ENCODE data around the gene CRACR2A.

The CRACR2A gene

GRCh38 chr12:3772380-3772779 lies 19.5 kb upstream of the CRACR2A start:
- Histone ChIP-seq H3K36me3 (ENCODE audit: control insufficient read depth, insufficient read depth, low read length) (no peaks in the 10 kb centered on the region), H3K27me3 (replicated peaks; ENCODE audit: control insufficient read depth, insufficient read depth, low read length) (no peaks in the 10 kb centered on the region), H3K4me3 (replicated peaks; ENCODE audit: low read depth, low read length) (no peak overlapping the region)
- TF ChIP-seq CTCF (IDR thresholded peaks at IDR 0.05; ENCODE audit: insufficient read depth, low read length, poor library complexity, severe bottlenecking) = no peak
- no peak for DNase-seq (ENCODE audit: extremely low read depth, insufficient read length)

- Histone ChIP-seq H3K4me3 (replicated peaks; ENCODE audit: low read depth, low read length) (no peak overlapping the region), H3K36me3 (ENCODE audit: control insufficient read depth, insufficient read depth, low read length) (no peaks in the 10 kb centered on the region), H3K27me3 (replicated peaks; ENCODE audit: control insufficient read depth, insufficient read depth, low read length) (no peaks in the 10 kb centered on the region)
- no peak for TF ChIP-seq CTCF (IDR thresholded peaks at IDR 0.05; ENCODE audit: insufficient read depth, low read length, poor library complexity, severe bottlenecking)
- no peak for DNase-seq (ENCODE audit: extremely low read depth, insufficient read length)
These were observed 18.9 kb upstream of the CRACR2A start for GRCh38 chr12:3771853-3772252.

GRCh38 chr12:3770891-3771290 lies 18.0 kb upstream of the CRACR2A start:
- no peak for TF ChIP-seq CTCF (IDR thresholded peaks at IDR 0.05; ENCODE audit: insufficient read depth, low read length, poor library complexity, severe bottlenecking)
- no peak for DNase-seq (ENCODE audit: extremely low read depth, insufficient read length)
- no peaks in the 10 kb centered on the region for H3K27me3 ChIP-seq (replicated peaks; ENCODE audit: control insufficient read depth, insufficient read depth, low read length)
- no peaks in the 10 kb centered on the region for H3K36me3 ChIP-seq (ENCODE audit: control insufficient read depth, insufficient read depth, low read length)
- no peak overlapping the region for H3K4me3 ChIP-seq (replicated peaks; ENCODE audit: low read depth, low read length)

- H3K36me3 ChIP-seq (ENCODE audit: control insufficient read depth, insufficient read depth, low read length) = no peaks in the 10 kb centered on the region
- H3K27me3 ChIP-seq (replicated peaks; ENCODE audit: control insufficient read depth, insufficient read depth, low read length) = no peaks in the 10 kb centered on the region
- TF ChIP-seq CTCF (IDR thresholded peaks at IDR 0.05; ENCODE audit: insufficient read depth, low read length, poor library complexity, severe bottlenecking) = no peak
- DNase-seq (ENCODE audit: extremely low read depth, insufficient read length) = no peak
- no peak overlapping the region for H3K4me3 ChIP-seq (replicated peaks; ENCODE audit: low read depth, low read length)
These were observed 16.1 kb upstream of the CRACR2A start for GRCh38 chr12:3768911-3769447.

GRCh38 chr12:3761116-3761735 lies 8.3 kb upstream of the CRACR2A start:
- Histone ChIP-seq H3K36me3 (ENCODE audit: control insufficient read depth, insufficient read depth, low read length) (no peaks in the 10 kb centered on the region; the same call in 1 of the 2 replicates), H3K27me3 (replicated peaks; ENCODE audit: control insufficient read depth, insufficient read depth, low read length) (no peaks in the 10 kb centered on the region), H3K4me3 (replicated peaks; ENCODE audit: low read depth, low read length) (no peak overlapping the region)
- DNase-seq (ENCODE audit: extremely low read depth, insufficient read length) = no peak
- TF ChIP-seq CTCF (IDR thresholded peaks at IDR 0.05; ENCODE audit: insufficient read depth, low read length, poor library complexity, severe bottlenecking) = no peak

Measured in GM06990 (cell line).